ENCODE data around the gene THSD4. TPM values are rescaled to one million over a fixed set of nuclear protein-coding genes. Genes with fewer than 3 reads are reported as not detected.

Gene THSD4
- polyA plus RNA-seq, 1 donor (not counting 4 experiments of a cell fraction or from before 2014, with no cell fraction given) = 24.5 TPM

DNA sequence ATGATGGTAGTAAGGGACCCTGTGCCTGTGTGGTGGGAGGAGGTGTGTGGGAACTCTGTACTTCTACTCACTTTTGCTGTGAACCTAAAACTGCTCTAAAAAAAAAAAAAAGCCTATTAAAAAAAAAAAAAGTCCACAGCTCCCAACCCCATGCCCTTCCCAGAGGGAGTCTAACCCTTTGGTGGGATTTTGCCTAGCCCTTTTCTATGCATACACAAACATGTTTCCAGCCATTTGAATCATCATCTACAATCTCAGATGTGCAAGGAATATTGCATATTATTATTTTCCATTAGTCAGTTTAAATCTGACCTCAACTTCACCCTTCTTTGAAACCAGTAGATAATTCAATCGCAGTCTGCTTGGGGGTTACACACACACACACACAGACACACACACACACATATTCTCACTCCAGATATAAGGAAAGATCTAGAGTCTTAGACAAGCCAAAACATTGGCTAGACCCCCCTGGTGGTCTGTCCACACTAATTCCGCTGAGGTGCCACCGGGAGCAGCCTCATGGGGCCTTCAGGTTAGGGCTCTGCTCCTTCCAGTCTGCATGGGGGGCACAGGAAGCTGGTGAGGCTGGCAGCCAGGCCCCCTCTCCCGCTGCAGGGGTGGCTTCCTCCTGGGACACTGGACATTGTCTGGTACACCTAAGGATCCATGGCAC lies 619.6 kb downstream of the THSD4 start:
- Histone ChIP-seq H4K20me1 (ENCODE audit: control insufficient read depth, extremely low read depth, insufficient read depth, low read length) (no peaks in the 10 kb centered on the region), H3K9me1 (ENCODE audit: control insufficient read depth, extremely low read depth, insufficient read depth, low read length) (no peaks in the 10 kb centered on the region), H3K27me3 (ENCODE audit: control insufficient read depth, extremely low read depth, insufficient read depth, low read length) (no peaks in the 10 kb centered on the region), H3K4me3 (ENCODE audit: control insufficient read depth in 2 of 3, extremely low read depth in 1 of 3, insufficient read depth in 2 of 3, low read depth in 1 of 3, low read length in 3 of 3) (no peak overlapping the region), H3K79me2 (ENCODE audit: control insufficient read depth, insufficient read depth, low read length) (no peaks in the 10 kb centered on the region), H2AFZ (ENCODE audit: control insufficient read depth, low read length) (no peak overlapping the region), H3K9ac (ENCODE audit: control insufficient read depth, extremely low read depth, insufficient read depth, low read length) (no peak overlapping the region), H3K4me2 (ENCODE audit: control insufficient read depth, extremely low read depth, insufficient read depth, low read depth, low read length) (no peak overlapping the region), H3K9me3 (ENCODE audit: control insufficient read depth, low read depth, low read length) (no peaks in the 10 kb centered on the region), H3K27ac (ENCODE audit: control insufficient read depth, insufficient read depth, low read length) (no peak overlapping the region), H3K36me3 (ENCODE audit: control insufficient read depth in 2 of 2, extremely low read depth in 1 of 2, insufficient read depth in 2 of 2, low read length in 2 of 2) (peaks cover 10 to 16% of the 10 kb centered on the region in 2 experiments), H3K4me1 (ENCODE audit: control insufficient read depth, extremely low read depth, insufficient read depth, low read length) (no peaks in the 10 kb centered on the region)
- TF ChIP-seq EZH2 (IDR thresholded peaks at IDR 0.05; ENCODE audit: low read length) = no peak
- TF ChIP-seq, protein P1, sequence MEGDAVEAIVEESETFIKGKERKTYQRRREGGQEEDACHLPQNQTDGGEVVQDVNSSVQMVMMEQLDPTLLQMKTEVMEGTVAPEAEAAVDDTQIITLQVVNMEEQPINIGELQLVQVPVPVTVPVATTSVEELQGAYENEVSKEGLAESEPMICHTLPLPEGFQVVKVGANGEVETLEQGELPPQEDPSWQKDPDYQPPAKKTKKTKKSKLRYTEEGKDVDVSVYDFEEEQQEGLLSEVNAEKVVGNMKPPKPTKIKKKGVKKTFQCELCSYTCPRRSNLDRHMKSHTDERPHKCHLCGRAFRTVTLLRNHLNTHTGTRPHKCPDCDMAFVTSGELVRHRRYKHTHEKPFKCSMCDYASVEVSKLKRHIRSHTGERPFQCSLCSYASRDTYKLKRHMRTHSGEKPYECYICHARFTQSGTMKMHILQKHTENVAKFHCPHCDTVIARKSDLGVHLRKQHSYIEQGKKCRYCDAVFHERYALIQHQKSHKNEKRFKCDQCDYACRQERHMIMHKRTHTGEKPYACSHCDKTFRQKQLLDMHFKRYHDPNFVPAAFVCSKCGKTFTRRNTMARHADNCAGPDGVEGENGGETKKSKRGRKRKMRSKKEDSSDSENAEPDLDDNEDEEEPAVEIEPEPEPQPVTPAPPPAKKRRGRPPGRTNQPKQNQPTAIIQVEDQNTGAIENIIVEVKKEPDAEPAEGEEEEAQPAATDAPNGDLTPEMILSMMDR (optimal IDR thresholded peaks at IDR 0.05 in 1 of 3, IDR thresholded peaks at IDR 0.05 in 1 of 3, conservative IDR thresholded peaks at IDR 0.05 in 1 of 3; ENCODE audit: extremely low read depth in 1 of 3, insufficient read depth in 2 of 3, low read length in 3 of 3) = no peak
- DNase-seq (ENCODE audit: low read depth, low spot score) = no peak
- no peak for FAIRE-seq
- dilution Hi-C loops (cut with MboI; ENCODE audit: extremely low pct_ligation_motif_present, low sequenced_read_pairs) = no loop called here

GRCh38 chr15:71735385-71735757 lies 620.1 kb downstream of the THSD4 start:
- H3K36me3 ChIP-seq (ENCODE audit: control insufficient read depth in 2 of 2, extremely low read depth in 1 of 2, insufficient read depth in 2 of 2, low read length in 2 of 2) = peaks cover 10 to 12% of the 10 kb centered on the region in 2 experiments
- no peaks in the 10 kb centered on the region for H3K79me2 ChIP-seq (ENCODE audit: control insufficient read depth, insufficient read depth, low read length)
- dilution Hi-C loops (cut with MboI; ENCODE audit: extremely low pct_ligation_motif_present, low sequenced_read_pairs) = no loop called here
- no peaks in the 10 kb centered on the region for H4K20me1 ChIP-seq (ENCODE audit: control insufficient read depth, extremely low read depth, insufficient read depth, low read length)
- no peak overlapping the region for H3K4me2 ChIP-seq (ENCODE audit: control insufficient read depth, extremely low read depth, insufficient read depth, low read depth, low read length)
- DNase-seq (ENCODE audit: low read depth, low spot score) (no peak), FAIRE-seq (no peak)
- TF ChIP-seq, protein P1 (optimal IDR thresholded peaks at IDR 0.05 in 1 of 3, IDR thresholded peaks at IDR 0.05 in 1 of 3, conservative IDR thresholded peaks at IDR 0.05 in 1 of 3; ENCODE audit: extremely low read depth in 1 of 3, insufficient read depth in 2 of 3, low read length in 3 of 3) = no peak
- no peak for TF ChIP-seq EZH2 (IDR thresholded peaks at IDR 0.05; ENCODE audit: low read length)
- no peaks in the 10 kb centered on the region for H3K4me1 ChIP-seq (ENCODE audit: control insufficient read depth, extremely low read depth, insufficient read depth, low read length)
- H2AFZ ChIP-seq (ENCODE audit: control insufficient read depth, low read length) = no peak overlapping the region
- H3K9ac ChIP-seq (ENCODE audit: control insufficient read depth, extremely low read depth, insufficient read depth, low read length) = no peak overlapping the region
- no peaks in the 10 kb centered on the region for H3K9me3 ChIP-seq (ENCODE audit: control insufficient read depth, low read depth, low read length)
- no peak overlapping the region for H3K27ac ChIP-seq (ENCODE audit: control insufficient read depth, insufficient read depth, low read length)
- H3K27me3 ChIP-seq (ENCODE audit: control insufficient read depth, extremely low read depth, insufficient read depth, low read length) = no peaks in the 10 kb centered on the region
- H3K4me3 ChIP-seq (ENCODE audit: control insufficient read depth in 2 of 3, extremely low read depth in 1 of 3, insufficient read depth in 2 of 3, low read depth in 1 of 3, low read length in 3 of 3) = no peak overlapping the region
- H3K9me1 ChIP-seq (ENCODE audit: control insufficient read depth, extremely low read depth, insufficient read depth, low read length) = no peaks in the 10 kb centered on the region
